Caco-2 (cell line): Measurements from ENCODE around the gene FOXS1. TPM values are rescaled to one million over a fixed set of nuclear protein-coding genes. Genes with fewer than 3 reads are reported as not detected.
A peak's percentile ranks its signal among the peaks of the same experiment; 100 is the strongest.

ENCODE experiments used
- BruUV-seq: library from RNA; stranded (reverse); fragments of 400-500 nt; replicated peaks from 2 replicates; lab custom pipeline; 2021; lab: Mats Ljungman, UMichigan
- CTCF ChIA-PET: fragments of 300-600 bp; sonication (Branson Sonifier 250); formaldehyde crosslinking; loops from one replicate; lab custom pipeline; 2022; ENCODE audit warnings: antibody characterized with exemption; lab: Charles Lee
- POLR2A ChIA-PET: fragments of 300-600 bp; sonication (Branson Sonifier 250); formaldehyde crosslinking; loops from one replicate; lab custom pipeline; 2022; ENCODE audit warnings: antibody characterized with exemption; lab: Charles Lee
- DNase-seq, 2 experiments: peaks; one replicate each; pipeline versions ENCODE4 v3.0.0 to v3.0.0-alpha.2; 2020 to 2022
- H3K27me3 ChIP-seq: replicated peaks from 2 replicates; pipeline ENCODE4 v1.6.0; 2011; ENCODE audit warnings: low read length; ENCODE audit not compliant: control insufficient read depth, insufficient read depth
- H3K36me3 ChIP-seq: 2 replicates; pipeline ENCODE4 v1.5.1; 2011; ENCODE audit warnings: low read length; ENCODE audit not compliant: control insufficient read depth, insufficient read depth
- H3K4me1 ChIP-seq: fragments of 250-450 bp; sonication (Bioruptor Pico); 2 replicates; pipeline ENCODE4 v1.5.1; 2020; ENCODE audit warnings: mild to moderate bottlenecking
- H3K4me3 ChIP-seq: 2 replicates; pipeline ENCODE4 v1.5.1; 2011; ENCODE audit warnings: low read depth, mild to moderate bottlenecking, control low read depth, low read length
- H3K9me3 ChIP-seq: fragments of 250-450 bp; sonication (Bioruptor Pico); 2 replicates; pipeline ENCODE4 v1.5.1; 2020; ENCODE audit warnings: mild to moderate bottlenecking, moderate library complexity
- H3K27ac Mint-ChIP-seq: one replicate; pipeline ENCODE4 v1.8.0; 2022; ENCODE audit warnings: mixed read lengths; ENCODE audit not compliant: unreplicated experiment
- H3K27me3 Mint-ChIP-seq: one replicate; pipeline ENCODE4 v1.8.0; 2022; ENCODE audit warnings: mixed read lengths; ENCODE audit not compliant: insufficient read depth, unreplicated experiment
- H3K36me3 Mint-ChIP-seq: one replicate; pipeline ENCODE4 v1.8.0; 2022; ENCODE audit warnings: mild to moderate bottlenecking, mixed read lengths; ENCODE audit not compliant: insufficient read depth, unreplicated experiment
- H3K4me1 Mint-ChIP-seq: one replicate; pipeline ENCODE4 v1.8.0; 2022; ENCODE audit warnings: low read depth, mixed read lengths; ENCODE audit not compliant: unreplicated experiment
- H3K4me3 Mint-ChIP-seq: one replicate; pipeline ENCODE4 v1.8.0; 2022; ENCODE audit warnings: mild to moderate bottlenecking, moderate library complexity, mixed read lengths; ENCODE audit not compliant: unreplicated experiment
- H3K9me3 Mint-ChIP-seq: one replicate; pipeline ENCODE4 v1.8.0; 2022; ENCODE audit warnings: mixed read lengths; ENCODE audit not compliant: unreplicated experiment
- intact Hi-C: fragments of 100-400 bp; cut with micrococcal nuclease; formaldehyde crosslinking; loops from one replicate; pipeline ENCODE4 v1.10.0; 2022; ENCODE audit not compliant: unreplicated experiment
- total RNA-seq: library from RNA; stranded (reverse); gene quantifications from 2 replicates; pipeline ENCODE4 v1.2.3, GENCODE V29; 2022
- TF ChIP-seq, protein P1 (sequence below), 2 experiments: fragments of 200-600 bp in 1 of 2; IDR thresholded peaks; 1 replicate in 1 of 2; 2 replicates in 1 of 2; pipeline versions ENCODE4 v1.5.1 to v1.8.0; 2011 to 2022; ENCODE audit warnings: antibody characterized with exemption in 1 of 2, control low read depth in 1 of 2, inconsistent platforms in 1 of 2, low read depth in 1 of 2, low read length in 1 of 2, mild to moderate bottlenecking in 1 of 2, moderate library complexity in 1 of 2; ENCODE audit not compliant: insufficient read depth in 1 of 2, severe bottlenecking in 1 of 2, unreplicated experiment in 1 of 2

Gene FOXS1
- total RNA-seq, 1 experiment from 2014 or later = not detected

GRCh38 chr20:31869673-31869941 lies 24.2 kb upstream of the FOXS1 start:
- BruUV-seq = no TSS peak
- Histone ChIP-seq H3K27me3 (no peaks in the 10 kb centered on the region), H3K36me3 (no peaks in the 10 kb centered on the region), H3K9me3 (no peaks in the 10 kb centered on the region), H3K4me3 (peak overlapping the region; percentile 56), H3K4me1 (peaks cover 15% of the 10 kb centered on the region)
- TF ChIP-seq, protein P1, sequence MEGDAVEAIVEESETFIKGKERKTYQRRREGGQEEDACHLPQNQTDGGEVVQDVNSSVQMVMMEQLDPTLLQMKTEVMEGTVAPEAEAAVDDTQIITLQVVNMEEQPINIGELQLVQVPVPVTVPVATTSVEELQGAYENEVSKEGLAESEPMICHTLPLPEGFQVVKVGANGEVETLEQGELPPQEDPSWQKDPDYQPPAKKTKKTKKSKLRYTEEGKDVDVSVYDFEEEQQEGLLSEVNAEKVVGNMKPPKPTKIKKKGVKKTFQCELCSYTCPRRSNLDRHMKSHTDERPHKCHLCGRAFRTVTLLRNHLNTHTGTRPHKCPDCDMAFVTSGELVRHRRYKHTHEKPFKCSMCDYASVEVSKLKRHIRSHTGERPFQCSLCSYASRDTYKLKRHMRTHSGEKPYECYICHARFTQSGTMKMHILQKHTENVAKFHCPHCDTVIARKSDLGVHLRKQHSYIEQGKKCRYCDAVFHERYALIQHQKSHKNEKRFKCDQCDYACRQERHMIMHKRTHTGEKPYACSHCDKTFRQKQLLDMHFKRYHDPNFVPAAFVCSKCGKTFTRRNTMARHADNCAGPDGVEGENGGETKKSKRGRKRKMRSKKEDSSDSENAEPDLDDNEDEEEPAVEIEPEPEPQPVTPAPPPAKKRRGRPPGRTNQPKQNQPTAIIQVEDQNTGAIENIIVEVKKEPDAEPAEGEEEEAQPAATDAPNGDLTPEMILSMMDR (IDR thresholded peaks at IDR 0.05; ENCODE audit: insufficient read depth in 1 of 2, low read depth in 1 of 2, low read length in 1 of 2, severe bottlenecking in 1 of 2, unreplicated experiment in 1 of 2) = no peak
- Mint-ChIP-seq H3K4me1 (peaks cover 15% of the 10 kb centered on the region), H3K9me3 (no peaks in the 10 kb centered on the region), H3K27ac (peak overlapping the region; percentile 64), H3K27me3 (peaks cover 22% of the 10 kb centered on the region), H3K4me3 (peak overlapping the region; percentile 96), H3K36me3 (no peaks in the 10 kb centered on the region)
- intact Hi-C loops = no loop called here
- DNase-seq = no peak
- ChIA-PET CTCF (interaction anchor here (0.6 to 2.2 kb wide), 4 partner anchors 17 to 82 kb away, joined by 3 to 7 read pairs (median 6); partner anchors contain the start of gene PDRG1), POLR2A (no interaction called here)

DNA sequence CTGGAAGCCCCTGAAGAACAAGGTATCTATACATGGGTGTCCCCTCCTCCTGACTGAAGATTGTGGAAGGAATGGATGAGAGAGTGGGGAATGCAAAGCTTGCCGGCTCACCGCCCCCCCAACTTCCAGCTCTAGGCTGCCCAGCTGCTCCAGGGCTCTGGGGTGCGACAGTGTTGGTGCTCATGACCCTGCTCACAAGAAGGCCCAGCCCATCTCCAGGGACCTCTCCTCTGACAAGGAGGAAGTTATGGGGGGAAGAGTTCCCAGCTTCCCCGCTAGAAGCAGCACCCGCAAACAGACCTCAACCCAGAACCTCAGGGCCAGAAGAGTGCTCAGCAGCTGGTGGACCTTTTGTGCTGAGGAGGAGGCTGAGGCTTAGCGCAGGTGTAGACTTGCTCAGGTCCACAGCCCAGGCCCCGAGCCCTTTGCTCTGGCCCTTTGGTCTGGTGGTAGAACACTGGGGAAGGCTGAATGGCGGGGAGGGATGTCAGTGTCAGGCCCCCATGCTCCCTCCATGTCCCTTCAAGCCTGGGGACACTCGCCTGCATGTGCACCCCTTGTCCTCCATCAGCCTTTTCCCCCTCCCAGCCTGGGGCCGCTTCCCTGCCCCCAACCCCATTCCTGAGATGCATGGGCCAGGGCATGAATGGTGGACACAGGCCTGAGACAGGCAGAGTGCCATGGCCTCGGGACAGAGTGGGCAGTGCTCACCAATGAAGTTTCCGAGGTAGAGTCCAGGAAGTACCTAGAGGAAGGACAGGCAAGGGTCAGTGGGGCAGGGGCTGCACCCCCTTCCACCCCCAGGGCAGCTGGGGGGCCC lies 23.7 kb upstream of the FOXS1 start:
- BruUV-seq = TSS peak; percentile 20
- Histone ChIP-seq H3K27me3 (no peaks in the 10 kb centered on the region), H3K4me1 (peaks cover 15% of the 10 kb centered on the region), H3K4me3 (peak overlapping the region; percentile 56), H3K36me3 (no peaks in the 10 kb centered on the region), H3K9me3 (no peaks in the 10 kb centered on the region)
- Mint-ChIP-seq H3K36me3 (no peaks in the 10 kb centered on the region), H3K4me1 (peaks cover 15% of the 10 kb centered on the region), H3K27ac (peak overlapping the region; percentile 64), H3K9me3 (no peaks in the 10 kb centered on the region), H3K4me3 (peak overlapping the region; percentile 96), H3K27me3 (peaks cover 22% of the 10 kb centered on the region)
- TF ChIP-seq, protein P1 (IDR thresholded peaks at IDR 0.05; ENCODE audit: insufficient read depth in 1 of 2, low read depth in 1 of 2, low read length in 1 of 2, severe bottlenecking in 1 of 2, unreplicated experiment in 1 of 2) = no peak
- POLR2A ChIA-PET = no interaction called here
- CTCF ChIA-PET = interaction anchor here (0.9 to 1.4 kb wide), 3 partner anchors 13 to 46 kb away, joined by 3 to 4 read pairs (median 3); no protein-coding TSS in a partner anchor
- intact Hi-C loops = no loop called here
- peak in 1 of 2 experiments; percentile 44 for DNase-seq

- no TSS peak for BruUV-seq
- Histone ChIP-seq H3K27me3 (no peaks in the 10 kb centered on the region), H3K4me3 (no peak overlapping the region), H3K36me3 (no peaks in the 10 kb centered on the region), H3K4me1 (peaks cover 20% of the 10 kb centered on the region), H3K9me3 (no peaks in the 10 kb centered on the region)
- Mint-ChIP-seq H3K9me3 (no peaks in the 10 kb centered on the region), H3K27me3 (peaks cover 12% of the 10 kb centered on the region), H3K27ac (no peak overlapping the region), H3K36me3 (peaks cover 6% of the 10 kb centered on the region), H3K4me3 (no peak overlapping the region), H3K4me1 (peaks cover 14% of the 10 kb centered on the region)
- TF ChIP-seq, protein P1 (IDR thresholded peaks at IDR 0.05; ENCODE audit: insufficient read depth in 1 of 2, low read depth in 1 of 2, low read length in 1 of 2, severe bottlenecking in 1 of 2, unreplicated experiment in 1 of 2) = no peak
- DNase-seq = no peak
- POLR2A ChIA-PET = no interaction called here
- CTCF ChIA-PET = no interaction called here
- intact Hi-C loops = no loop called here
Measured at GRCh38 chr20:31866221-31866620, 20.8 kb upstream of the FOXS1 start.
